A549 (cell line): ENCODE results near the gene SLC35E4. TPM values are rescaled to one million over a fixed set of nuclear protein-coding genes. Genes with fewer than 3 reads are reported as not detected.
A peak's percentile ranks its signal among the peaks of the same experiment; 100 is the strongest.

Experiments used
- ATAC-seq, 2 experiments: fragments of 200-7000 bp in 1 of 2; fragments of >200 bp in 1 of 2; cut with Nextera tagmentation in 1 of 2; cut with Tn5 transposase in 1 of 2; 3 replicates each; pipeline versions ENCODE4 v1.8.0 to v1.9.1; 2018 to 2020; ENCODE audit warnings: mild to moderate bottlenecking in 1 of 2, moderate library complexity in 1 of 2
- CTCF ChIA-PET: fragments of 300-600 bp; sonication (Branson Sonifier 250); formaldehyde crosslinking; extraction: SDS; loops from one replicate; lab custom pipeline; 2021; ENCODE audit warnings: antibody characterized with exemption, inconsistent platforms; lab: Yijun Ruan, JAX
- POLR2A ChIA-PET: fragments of 350-600 bp; formaldehyde crosslinking; extraction: SDS; loops from one replicate; lab custom pipeline; 2021; ENCODE audit warnings: antibody characterized with exemption, inconsistent platforms; lab: Yijun Ruan, JAX
- DNase-seq, 2 experiments: peaks; one replicate each; pipeline versions ENCODE4 v3.0.0 to v3.0.0-alpha.2; 2011 to 2016; ENCODE audit warnings: low read depth in 1 of 2, low spot score in 1 of 2
- FAIRE-seq: peaks from 2 replicates; lab custom pipeline; 2011; peaks lifted over from hg19 to GRCh38; lab: Jason Lieb, UNC
- H3K27ac ChIP-seq, 2 experiments: fragments of >200 bp; sonication (Bioruptor Twin); formaldehyde crosslinking; 3 replicates each; pipeline ENCODE4 v1.5.1; 2016 to 2017
- H3K4me1 ChIP-seq: fragments of >200 bp; sonication (Bioruptor Twin); formaldehyde crosslinking; 3 replicates; pipeline ENCODE4 v1.6.1; 2016
- H3K4me2 ChIP-seq: fragments of >200 bp; sonication (Bioruptor Twin); formaldehyde crosslinking; 3 replicates; pipeline ENCODE4 v1.6.1; 2016
- H3K4me3 ChIP-seq: fragments of >200 bp; sonication (Bioruptor Twin); formaldehyde crosslinking; 3 replicates; pipeline ENCODE4 v1.5.1; 2016
- H3K9me3 ChIP-seq: fragments of >200 bp; sonication (Bioruptor Twin); formaldehyde crosslinking; 3 replicates; pipeline ENCODE4 v1.6.1; 2016
- BCL3 ChIP-seq: fragments of >200 bp; sonication (Bioruptor Twin); formaldehyde crosslinking; IDR thresholded peaks from 3 replicates; pipeline ENCODE4 v1.6.1; 2016
- CBX2 ChIP-seq: fragments of 200-600 bp; sonication (generic); IDR thresholded peaks from 2 replicates; pipeline ENCODE4 v1.6.1; 2016; ENCODE audit warnings: low read depth, mild to moderate bottlenecking, borderline replicate concordance
- EHF ChIP-seq: fragments of 250-450 bp; sonication (Bioruptor Pico); IDR thresholded peaks from 2 replicates; pipeline ENCODE4 v1.5.0; 2020; ENCODE audit warnings: mild to moderate bottlenecking
- EP300 ChIP-seq, 2 experiments: fragments of >200 bp; sonication (Bioruptor Twin); formaldehyde crosslinking; IDR thresholded peaks; 2 replicates in 1 of 2; 3 replicates in 1 of 2; pipeline ENCODE4 v1.6.1; 2016 to 2017
- ESRRA ChIP-seq: fragments of 150-350 bp; IDR thresholded peaks from 2 replicates; pipeline ENCODE4 v1.6.1; 2014; ENCODE audit warnings: mild to moderate bottlenecking, low read length, borderline replicate concordance
- FOSB ChIP-seq: fragments of 250-450 bp; sonication (Bioruptor Pico); IDR thresholded peaks from 2 replicates; pipeline ENCODE4 v1.5.0; 2020; ENCODE audit warnings: mild to moderate bottlenecking, moderate library complexity
- FOXS1 ChIP-seq: fragments of 250-450 bp; sonication (Bioruptor Pico); IDR thresholded peaks from 2 replicates; pipeline ENCODE4 v1.5.0; 2020; ENCODE audit warnings: mild to moderate bottlenecking, moderate library complexity
- HOXB13 ChIP-seq: fragments of 250-450 bp; sonication (Bioruptor Pico); IDR thresholded peaks from 2 replicates; pipeline ENCODE4 v1.5.0; 2020; ENCODE audit warnings: low read depth, mild to moderate bottlenecking, moderate library complexity
- HOXB5 ChIP-seq: fragments of 250-450 bp; sonication (Bioruptor Pico); IDR thresholded peaks from 2 replicates; pipeline ENCODE4 v1.5.0; 2020; ENCODE audit warnings: mild to moderate bottlenecking, moderate library complexity
- KDM5A ChIP-seq: fragments of 200-600 bp; sonication (generic); IDR thresholded peaks from 2 replicates; pipeline ENCODE4 v1.6.1; 2016; ENCODE audit warnings: antibody characterized with exemption, mild to moderate bottlenecking
- MAFK ChIP-seq: fragments of 450-650 bp; IDR thresholded peaks from 2 replicates; pipeline ENCODE4 v1.6.1; 2014; ENCODE audit not compliant: partially characterized antibody
- MAX ChIP-seq: IDR thresholded peaks from 2 replicates; pipeline ENCODE4 v1.6.1; 2012
- NPAS2 ChIP-seq: fragments of 250-450 bp; sonication (Bioruptor Pico); IDR thresholded peaks from 2 replicates; pipeline ENCODE4 v1.8.0; 2022; ENCODE audit warnings: mild to moderate bottlenecking, moderate library complexity, borderline replicate concordance
- PHF8 ChIP-seq: fragments of 200-600 bp; sonication (generic); IDR thresholded peaks from 2 replicates; pipeline ENCODE4 v1.6.1; 2016; ENCODE audit warnings: low read depth, mild to moderate bottlenecking, antibody characterized with exemption, moderate library complexity, borderline replicate concordance
- RAD21 ChIP-seq, 2 experiments: fragments of >200 bp in 1 of 2; sonication (Bioruptor Twin) in 1 of 2; formaldehyde crosslinking in 1 of 2; IDR thresholded peaks in 1 of 2; conservative IDR thresholded peaks in 1 of 2; 2 replicates in 1 of 2; 3 replicates in 1 of 2; pipeline ENCODE4 v1.6.1; 2012 to 2018; ENCODE audit warnings: inconsistent platforms in 1 of 2
- RARB ChIP-seq: fragments of 250-450 bp; sonication (Bioruptor Pico); IDR thresholded peaks from 2 replicates; pipeline ENCODE4 v1.8.0; 2021; ENCODE audit warnings: mild to moderate bottlenecking, moderate library complexity
- RCOR1 ChIP-seq: fragments of 150-350 bp; IDR thresholded peaks from 2 replicates; pipeline ENCODE4 v1.6.1; 2014; ENCODE audit warnings: antibody characterized with exemption, low read length, low read depth
- RFX5 ChIP-seq: fragments of 450-650 bp; IDR thresholded peaks from 2 replicates; pipeline ENCODE4 v1.7.1; 2014; ENCODE audit warnings: antibody characterized with exemption, mild to moderate bottlenecking, moderate library complexity
- SMC3 ChIP-seq: fragments of >200 bp; sonication (Bioruptor Twin); formaldehyde crosslinking; IDR thresholded peaks from 3 replicates; pipeline ENCODE4 v1.6.1; 2018; ENCODE audit warnings: inconsistent platforms
- TP53 ChIP-seq: fragments of 250-450 bp; sonication (Bioruptor Pico); IDR thresholded peaks from 2 replicates; pipeline ENCODE4 v1.5.0; 2021; ENCODE audit warnings: mild to moderate bottlenecking, moderate library complexity
- ZC3H11A ChIP-seq: fragments of 450-650 bp; IDR thresholded peaks from 2 replicates; pipeline ENCODE4 v1.6.1; 2014; ENCODE audit warnings: antibody characterized with exemption, mild to moderate bottlenecking
- ZSCAN20 ChIP-seq: fragments of 250-450 bp; sonication (Bioruptor Pico); IDR thresholded peaks from 2 replicates; pipeline ENCODE4 v1.8.0; 2022; ENCODE audit warnings: mild to moderate bottlenecking, moderate library complexity
- WGBS: methylation state at CpG from one replicate; pipeline ENCODE4 v1.1.6; 2017; ENCODE audit errors: missing lambda C conversion rate; 5-methylcytosine and 5-hydroxymethylcytosine counted together
- polyA plus RNA-seq, 4 experiments: library from polyadenylated mRNA; depleted of rRNA in 3 of 4; stranded (reverse); fragments of >200 nt; fragmentation: RNase III in 1 of 4; extraction: RNeasy Plus Mini Kit Qiagen cat#74134 plus additional on column Dnase treatment in 1 of 4; gene quantifications; 2 replicates in 3 of 4; 3 replicates in 1 of 4; pipeline ENCODE4 v1.2.3, GENCODE V29; 2011 to 2017

SLC35E4 gene
- polyA plus RNA-seq, 2 of the 4 experiments (the other 2 are of a cell fraction), result 2.0 to 3.3 TPM

- Histone ChIP-seq H3K4me1 (peaks cover 27% of the 10 kb centered on the region), H3K4me2 (no peak overlapping the region), H3K4me3 (no peak overlapping the region), H3K27ac (no peak overlapping the region), H3K9me3 (no peaks in the 10 kb centered on the region)
- DNase-seq (no peak), FAIRE-seq (no peak), ATAC-seq (no peak)
- TF ChIP-seq RAD21 (conservative IDR thresholded peaks at IDR 0.05 in 1 of 2, IDR thresholded peaks at IDR 0.05 in 1 of 2), result no peak
- no peak for TF ChIP-seq PHF8
- no peak for TF ChIP-seq SMC3
- ChIA-PET CTCF (no interaction called here), POLR2A (no interaction called here)
- 91% methylated on average over 3 of the region's 3 CpGs for WGBS
Observed at GRCh38 chr22:30611197-30611596, 24.4 kb upstream of the SLC35E4 start.

- no peak for TF ChIP-seq HOXB13 (CRISPR knock-in tag)
- no peak for TF ChIP-seq PHF8
- ATAC-seq (peak in 1 of 2 experiments; percentile 40; a peak in 1 of 6 replicates), FAIRE-seq (no peak), DNase-seq (no peak)
- Histone ChIP-seq H3K9me3 (no peaks in the 10 kb centered on the region), H3K27ac (no peak overlapping the region), H3K4me2 (no peak overlapping the region), H3K4me1 (peaks cover 18% of the 10 kb centered on the region), H3K4me3 (no peak overlapping the region)
- ChIA-PET POLR2A (no interaction called here), CTCF (interaction anchor here (0.6 to 2.1 kb wide), 3 partner anchors 21 to 307 kb away, joined by 3 to 5 read pairs (median 5); no protein-coding TSS in a partner anchor)
- 92% methylated on average over 8 of the region's 8 CpGs for WGBS
Observed at GRCh38 chr22:30612789-30613188, 22.8 kb upstream of the SLC35E4 start.

DNA sequence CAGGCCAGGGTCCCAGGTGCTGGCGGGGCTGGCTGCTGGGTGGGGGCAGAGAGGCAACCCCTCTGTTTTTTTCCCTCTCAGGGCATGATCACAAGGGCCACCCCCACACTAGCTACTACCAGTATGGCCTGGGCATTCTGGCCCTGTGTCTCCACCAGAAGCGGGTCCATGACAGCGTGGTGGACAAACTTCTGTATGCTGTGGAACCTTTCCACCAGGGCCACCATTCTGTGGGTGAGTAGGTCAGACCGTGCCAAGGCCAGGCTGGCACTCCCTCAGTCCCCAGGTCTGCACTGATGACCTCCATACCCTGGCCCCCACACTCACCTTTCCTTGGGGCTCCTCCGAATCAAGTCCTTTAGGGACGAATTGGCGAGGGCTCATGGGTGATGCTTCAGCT is 21.3 kb upstream of the SLC35E4 start:
- ChIA-PET CTCF (interaction anchor here (1.1 to 2.8 kb wide), 2 partner anchors 20 to 141 kb away, joined by 3 to 7 read pairs; no protein-coding TSS in a partner anchor), POLR2A (no interaction called here)
- Histone ChIP-seq H3K4me3 (no peak overlapping the region), H3K27ac (no peak overlapping the region), H3K9me3 (no peaks in the 10 kb centered on the region), H3K4me2 (no peak overlapping the region), H3K4me1 (peaks cover 7% of the 10 kb centered on the region)
- ATAC-seq (no peak), FAIRE-seq (no peak), DNase-seq (no peak)
- 90% methylated on average over 7 of the region's 7 CpGs for whole genome bisulfite sequencing
- TF ChIP-seq RFX5, result no peak
- no peak for TF ChIP-seq ESRRA
- no peak for TF ChIP-seq FOXS1 (CRISPR knock-in tag)
- TF ChIP-seq EHF (CRISPR knock-in tag), result no peak
- no peak for TF ChIP-seq BCL3
- no peak for TF ChIP-seq TP53 (CRISPR knock-in tag)
- no peak for TF ChIP-seq EP300 (IDR thresholded peaks at IDR 0.05)
- TF ChIP-seq RARB, result no peak
- no peak for TF ChIP-seq ZC3H11A
- TF ChIP-seq MAX, result no peak
- no peak for TF ChIP-seq KDM5A
- TF ChIP-seq RCOR1, result no peak
- TF ChIP-seq HOXB5 (CRISPR knock-in tag), result no peak
- no peak for TF ChIP-seq MAFK
- no peak for TF ChIP-seq CBX2
- no peak for TF ChIP-seq NPAS2 (CRISPR knock-in tag)
- no peak for TF ChIP-seq ZSCAN20 (CRISPR knock-in tag)
- TF ChIP-seq RAD21 (conservative IDR thresholded peaks at IDR 0.05 in 1 of 2, IDR thresholded peaks at IDR 0.05 in 1 of 2), result no peak
- no peak for TF ChIP-seq FOSB (CRISPR knock-in tag)
- no peak for TF ChIP-seq PHF8
